Trophoblast cell (in vitro differentiated cells and primary cell): ENCODE data around the gene IGFALS.

ENCODE experiments used
- DNase-seq, 2 donors: peaks; one replicate each; pipeline ENCODE4 v3.0.0-alpha.2; 2016
- H2AFZ ChIP-seq: 2 replicates; pipeline ENCODE4 v1.6.1; 2013; ENCODE audit warnings: low read length, moderate library complexity, mild to moderate bottlenecking; ENCODE audit not compliant: insufficient read depth, poor library complexity
- H2AK5ac ChIP-seq: 2 replicates; pipeline ENCODE4 v1.6.1; 2013; ENCODE audit warnings: mild to moderate bottlenecking, low read length
- H2BK120ac ChIP-seq: 2 replicates; pipeline ENCODE4 v1.6.1; 2013; ENCODE audit warnings: low read length, mild to moderate bottlenecking, moderate library complexity; ENCODE audit not compliant: insufficient read depth, poor library complexity
- H2BK12ac ChIP-seq: 2 replicates; pipeline ENCODE4 v1.6.1; 2013; ENCODE audit warnings: mild to moderate bottlenecking, low read length, moderate library complexity
- H2BK5ac ChIP-seq: 2 replicates; pipeline ENCODE4 v1.6.1; 2013; ENCODE audit warnings: low read length, low read depth, moderate library complexity, mild to moderate bottlenecking; ENCODE audit not compliant: poor library complexity
- H3K14ac ChIP-seq: 2 replicates; pipeline ENCODE4 v1.6.1; 2013; ENCODE audit warnings: mild to moderate bottlenecking, low read length
- H3K18ac ChIP-seq: 2 replicates; pipeline ENCODE4 v1.6.1; 2013; ENCODE audit warnings: mild to moderate bottlenecking, low read length
- H3K23ac ChIP-seq: 2 replicates; pipeline ENCODE4 v1.6.1; 2013; ENCODE audit warnings: low read length
- H3K27ac ChIP-seq: 2 replicates; pipeline ENCODE4 v1.5.1; 2013; ENCODE audit warnings: low read depth, mild to moderate bottlenecking, inconsistent platforms, low read length, moderate library complexity
- H3K27me3 ChIP-seq: 2 replicates; pipeline ENCODE4 v1.6.1; 2013; ENCODE audit warnings: inconsistent platforms, mild to moderate bottlenecking, low read length, moderate library complexity; ENCODE audit not compliant: insufficient read depth
- H3K36me3 ChIP-seq, 2 experiments: 1 replicate in 1 of 2; 2 replicates in 1 of 2; pipeline ENCODE4 v1.6.1; 2013; ENCODE audit warnings: low read length in 2 of 2, mild to moderate bottlenecking in 2 of 2, moderate library complexity in 1 of 2; ENCODE audit not compliant: insufficient read depth in 2 of 2, control insufficient read depth in 1 of 2
- H3K4ac ChIP-seq: 2 replicates; pipeline ENCODE4 v1.6.1; 2013; ENCODE audit warnings: low read depth, mild to moderate bottlenecking, low read length, moderate library complexity
- H3K4me1 ChIP-seq, 2 experiments: 1 replicate in 1 of 2; 2 replicates in 1 of 2; pipeline ENCODE4 v1.6.1; 2013; ENCODE audit warnings: low read length in 2 of 2, mild to moderate bottlenecking in 2 of 2, moderate library complexity in 1 of 2; ENCODE audit not compliant: insufficient read depth in 2 of 2, control insufficient read depth in 1 of 2
- H3K4me2 ChIP-seq: 2 replicates; pipeline ENCODE4 v1.6.1; 2013; ENCODE audit warnings: inconsistent platforms, mild to moderate bottlenecking, low read length, moderate library complexity
- H3K4me3 ChIP-seq: 2 replicates; pipeline ENCODE4 v1.5.1; 2013; ENCODE audit warnings: mild to moderate bottlenecking, low read depth, low read length, inconsistent platforms
- H3K79me1 ChIP-seq: one replicate; pipeline ENCODE4 v1.6.1; 2013; ENCODE audit warnings: low read length
- H3K79me2 ChIP-seq: 2 replicates; pipeline ENCODE4 v1.6.1; 2013; ENCODE audit warnings: low read length, mild to moderate bottlenecking; ENCODE audit not compliant: control insufficient read depth, insufficient read depth, poor library complexity
- H3K9ac ChIP-seq: 2 replicates; pipeline ENCODE4 v1.6.1; 2013; ENCODE audit warnings: mild to moderate bottlenecking, low read length
- H3K9me3 ChIP-seq: 2 replicates; pipeline ENCODE4 v1.6.1; 2013; ENCODE audit warnings: low read depth, mild to moderate bottlenecking, control low read depth, inconsistent platforms, low read length; ENCODE audit not compliant: insufficient read depth
- H4K12ac ChIP-seq: 2 replicates; pipeline ENCODE4 v1.6.1; 2013; ENCODE audit warnings: low read depth, mild to moderate bottlenecking, low read length, moderate library complexity
- H4K8ac ChIP-seq: 2 replicates; pipeline ENCODE4 v1.6.1; 2013; ENCODE audit warnings: low read depth, mild to moderate bottlenecking, low read length, moderate library complexity
- H4K91ac ChIP-seq: one replicate; pipeline ENCODE4 v1.6.1; 2013; ENCODE audit warnings: low read depth, mild to moderate bottlenecking, low read length, moderate library complexity
- WGBS: extraction: QIAGEN DNeasy Blood & Tissue Kit; methylation state at CpG from one replicate; pipeline ENCODE4 v1.1.7; 2013; ENCODE audit warnings: missing lambda C conversion rate; ENCODE audit not compliant: insufficient read length, insufficient coverage; ENCODE audit errors: extremely low coverage; 5-methylcytosine and 5-hydroxymethylcytosine counted together

IGFALS gene

GRCh38 chr16:1821861-1822611 lies 28.5 kb upstream of the IGFALS start:
- DNase-seq: no peak
- no peaks in the 10 kb centered on the region for H3K9me3 ChIP-seq
- H4K12ac ChIP-seq: no peak overlapping the region
- no peak overlapping the region for H3K18ac ChIP-seq
- no CpG with 5 or more reads among the region's 24 CpGs for WGBS
- H3K9ac ChIP-seq: no peak overlapping the region
- H2BK120ac ChIP-seq: no peak overlapping the region
- no peak overlapping the region for H3K23ac ChIP-seq
- no peak overlapping the region for H2AFZ ChIP-seq
- peaks cover 3% of the 10 kb centered on the region for H3K79me1 ChIP-seq
- H3K36me3 ChIP-seq: peaks cover 40 to 46% of the 10 kb centered on the region in 2 experiments
- no peak overlapping the region for H3K4ac ChIP-seq
- peaks cover 0 to 5% of the 10 kb centered on the region in 2 experiments for H3K4me1 ChIP-seq
- no peak overlapping the region for H3K4me2 ChIP-seq
- H2BK5ac ChIP-seq: no peak overlapping the region
- no peak overlapping the region for H3K27ac ChIP-seq
- H3K27me3 ChIP-seq: no peaks in the 10 kb centered on the region
- no peak overlapping the region for H2BK12ac ChIP-seq
- peaks cover 3% of the 10 kb centered on the region for H3K79me2 ChIP-seq
- H4K91ac ChIP-seq: no peak overlapping the region
- no peak overlapping the region for H4K8ac ChIP-seq
- H2AK5ac ChIP-seq: no peak overlapping the region
- H3K14ac ChIP-seq: no peak overlapping the region
- H3K4me3 ChIP-seq: no peak overlapping the region

- Histone ChIP-seq H3K9ac (no peak overlapping the region), H3K9me3 (no peaks in the 10 kb centered on the region), H3K14ac (no peak overlapping the region), H3K79me2 (peaks cover under 1% of the 10 kb centered on the region), H3K23ac (no peak overlapping the region), H3K36me3 (peaks cover 48 to 54% of the 10 kb centered on the region in 2 experiments), H3K79me1 (no peaks in the 10 kb centered on the region), H4K12ac (no peak overlapping the region), H2BK120ac (no peak overlapping the region), H3K4ac (no peak overlapping the region), H4K8ac (no peak overlapping the region), H2BK12ac (no peak overlapping the region), H4K91ac (no peak overlapping the region), H3K27me3 (no peaks in the 10 kb centered on the region), H3K18ac (no peak overlapping the region), H3K4me3 (no peak overlapping the region), H3K4me2 (no peak overlapping the region), H2AFZ (no peak overlapping the region), H2BK5ac (no peak overlapping the region), H2AK5ac (no peak overlapping the region), H3K27ac (no peak overlapping the region), H3K4me1 (peaks cover 0 to 5% of the 10 kb centered on the region in 2 experiments)
- no peak for DNase-seq
- no CpG with 5 or more reads among the region's 12 CpGs for WGBS
These were observed 27.4 kb upstream of the IGFALS start for GRCh38 chr16:1820946-1821290.

GRCh38 chr16:1820096-1820945 lies 26.8 kb upstream of the IGFALS start:
- no peak overlapping the region for H2AK5ac ChIP-seq
- H3K4me3 ChIP-seq: no peak overlapping the region
- no peak for DNase-seq
- no peak overlapping the region for H4K91ac ChIP-seq
- no peak overlapping the region for H3K9ac ChIP-seq
- no peaks in the 10 kb centered on the region for H3K27me3 ChIP-seq
- H2BK12ac ChIP-seq: no peak overlapping the region
- H3K4ac ChIP-seq: no peak overlapping the region
- no CpG with 5 or more reads among the region's 25 CpGs for WGBS
- H3K27ac ChIP-seq: no peak overlapping the region
- no peak overlapping the region for H2BK5ac ChIP-seq
- no peak overlapping the region for H3K14ac ChIP-seq
- no peaks in the 10 kb centered on the region for H3K79me1 ChIP-seq
- H3K18ac ChIP-seq: no peak overlapping the region
- H4K8ac ChIP-seq: no peak overlapping the region
- H2AFZ ChIP-seq: no peak overlapping the region
- no peak overlapping the region for H2BK120ac ChIP-seq
- H3K36me3 ChIP-seq: peaks cover 51 to 57% of the 10 kb centered on the region in 2 experiments
- no peak overlapping the region for H4K12ac ChIP-seq
- H3K4me2 ChIP-seq: no peak overlapping the region
- no peaks in the 10 kb centered on the region for H3K4me1 ChIP-seq
- no peak overlapping the region for H3K23ac ChIP-seq
- H3K79me2 ChIP-seq: no peaks in the 10 kb centered on the region
- no peaks in the 10 kb centered on the region for H3K9me3 ChIP-seq

GRCh38 chr16:1819611-1820010 lies 26.1 kb upstream of the IGFALS start:
- Histone ChIP-seq H2BK12ac (no peak overlapping the region), H3K23ac (no peak overlapping the region), H3K9ac (no peak overlapping the region), H4K8ac (no peak overlapping the region), H3K4ac (no peak overlapping the region), H3K14ac (no peak overlapping the region), H3K4me3 (no peak overlapping the region), H4K91ac (no peak overlapping the region), H2AK5ac (no peak overlapping the region), H2AFZ (no peak overlapping the region), H3K79me1 (no peaks in the 10 kb centered on the region), H3K27me3 (no peaks in the 10 kb centered on the region), H2BK120ac (no peak overlapping the region), H2BK5ac (no peak overlapping the region), H3K9me3 (no peaks in the 10 kb centered on the region), H3K79me2 (no peaks in the 10 kb centered on the region), H4K12ac (no peak overlapping the region), H3K18ac (no peak overlapping the region), H3K4me1 (no peaks in the 10 kb centered on the region), H3K4me2 (no peak overlapping the region), H3K27ac (no peak overlapping the region), H3K36me3 (peaks cover 52 to 60% of the 10 kb centered on the region in 2 experiments)
- no CpG with 5 or more reads among the region's 15 CpGs for WGBS
- DNase-seq: no peak
